ENCODE data around the gene SLC4A4. TPM values are rescaled to one million over a fixed set of nuclear protein-coding genes. Genes with fewer than 3 reads are reported as not detected.

The SLC4A4 gene
- total RNA-seq, 1 experiment from 2014 or later = 1.1 TPM

- peaks cover 5% of the 10 kb centered on the region for H3K4me1 Mint-ChIP-seq
- DNase-seq (ENCODE audit: low spot score) = no peak
- no peak overlapping the region for H3K4me3 Mint-ChIP-seq
- ChIA-PET CTCF (no interaction called here), POLR2A (no interaction called here)
- TF ChIP-seq PREB (CRISPR knock-in tag; IDR thresholded peaks at IDR 0.05; ENCODE audit: borderline replicate concordance) = no peak
- TF ChIP-seq ZNF423 (CRISPR knock-in tag; IDR thresholded peaks at IDR 0.05) = no peak
- TF ChIP-seq CTCF (IDR thresholded peaks at IDR 0.05) = no peak
- no peak for TF ChIP-seq ZNF121 (CRISPR knock-in tag; IDR thresholded peaks at IDR 0.05)
- no peak for TF ChIP-seq SP1 (CRISPR knock-in tag; conservative IDR thresholded peaks at IDR 0.05)
- no peak overlapping the region for H3K27ac Mint-ChIP-seq
- H3K36me3 Mint-ChIP-seq = no peaks in the 10 kb centered on the region
- H3K9me3 Mint-ChIP-seq = no peaks in the 10 kb centered on the region
- H3K27me3 Mint-ChIP-seq (ENCODE audit: low read depth) = no peaks in the 10 kb centered on the region
- no peak for ATAC-seq
Observed at GRCh38 chr4:71460371-71460770, 121.6 kb downstream of the SLC4A4 start.

GRCh38 chr4:71461422-71461821 is 122.6 kb downstream of the SLC4A4 start:
- Mint-ChIP-seq H3K27me3 (ENCODE audit: low read depth) (no peaks in the 10 kb centered on the region), H3K4me3 (no peak overlapping the region), H3K9me3 (no peaks in the 10 kb centered on the region), H3K36me3 (no peaks in the 10 kb centered on the region), H3K4me1 (peaks cover 5% of the 10 kb centered on the region), H3K27ac (no peak overlapping the region)
- CTCF ChIA-PET = no interaction called here
- POLR2A ChIA-PET = no interaction called here
- no peak for DNase-seq (ENCODE audit: low spot score)
- no peak for ATAC-seq
- TF ChIP-seq ZNF232 (CRISPR knock-in tag; IDR thresholded peaks at IDR 0.05) (no peak), ARID4B (CRISPR knock-in tag; IDR thresholded peaks at IDR 0.05; ENCODE audit: borderline replicate concordance) (no peak)

GRCh38 chr4:71466775-71467174 is 128.0 kb downstream of the SLC4A4 start:
- Mint-ChIP-seq H3K4me1 (no peaks in the 10 kb centered on the region), H3K27ac (no peak overlapping the region), H3K27me3 (ENCODE audit: low read depth) (no peaks in the 10 kb centered on the region), H3K9me3 (no peaks in the 10 kb centered on the region), H3K4me3 (no peak overlapping the region), H3K36me3 (no peaks in the 10 kb centered on the region)
- no peak for ATAC-seq
- TF ChIP-seq MXD4 (CRISPR knock-in tag; IDR thresholded peaks at IDR 0.05; ENCODE audit: borderline replicate concordance) = no peak
- no peak for TF ChIP-seq TEAD1 (CRISPR knock-in tag; IDR thresholded peaks at IDR 0.05)
- TF ChIP-seq E2F4 (CRISPR knock-in tag; IDR thresholded peaks at IDR 0.05; ENCODE audit: borderline replicate concordance, low read depth) = no peak
- TF ChIP-seq ZMAT4 (CRISPR knock-in tag; IDR thresholded peaks at IDR 0.05) = no peak
- ChIA-PET CTCF (no interaction called here), POLR2A (no interaction called here)
- DNase-seq (ENCODE audit: low spot score) = no peak
